ENCODE data around the gene SH2D3C.

The SH2D3C gene

GRCh38 chr9:127689329-127690000 lies 89.0 kb downstream of the SH2D3C start:
- TF ChIP-seq ZNF565 (CRISPR knock-in tag; conservative IDR thresholded peaks at IDR 0.05; ENCODE audit: low read depth), result no peak

More at GRCh38 chr9:127689329-127690000, 89.0 kb downstream of the SH2D3C start:
- no peak for ATAC-seq
